ENCODE measurements around the gene CCDC150. TPM values are rescaled to one million over a fixed set of nuclear protein-coding genes. Genes with fewer than 3 reads are reported as not detected.
"Not testable (repeated sequence)": the region's sequence is repeated elsewhere in the genome, so short reads cannot be mapped to it uniquely, and the experiment has no call there.

The CCDC150 gene
- total and polyA plus RNA-seq, 2 donors from 2014 or later, result 2.3 to 7.3 TPM

- no peak for DNase-seq
- Histone ChIP-seq H3K36me3 (ENCODE audit: control insufficient read depth in 2 of 3, insufficient read depth in 3 of 3, low read length in 3 of 3) (no peaks in the 10 kb centered on the region), H3K4me1 (ENCODE audit: control insufficient read depth in 2 of 3, insufficient read depth in 2 of 3, low read depth in 1 of 3, low read length in 3 of 3) (no peaks in the 10 kb centered on the region), H3K4me3 (ENCODE audit: low read length in 3 of 3) (no peak overlapping the region), H3K27ac (ENCODE audit: low read depth in 2 of 2, low read length in 2 of 2) (no peak overlapping the region), H3K9me3 (ENCODE audit: control insufficient read depth in 2 of 3, insufficient read depth in 1 of 3, low read length in 3 of 3) (peaks cover 0 to 3% (median 0%) of the 10 kb centered on the region in 3 donors), H3K27me3 (ENCODE audit: control insufficient read depth, insufficient read depth, low read length) (no peaks in the 10 kb centered on the region), H3K9ac (ENCODE audit: low read length in 3 of 3) (no peak overlapping the region)
- no peak for FAIRE-seq
- no peak for TF ChIP-seq CTCF (IDR thresholded peaks at IDR 0.05; ENCODE audit: borderline replicate concordance, extremely low read depth, insufficient read depth)
- intact Hi-C loops (cut with DNase I), result no loop called here
These were observed 42.0 kb downstream of the CCDC150 start for GRCh38 chr2:196681510-196681909.

GRCh38 chr2:196685792-196686191, 46.3 kb downstream of the CCDC150 start:
- Histone ChIP-seq H3K36me3 (ENCODE audit: control insufficient read depth in 2 of 3, insufficient read depth in 3 of 3, low read length in 3 of 3) (no peaks in the 10 kb centered on the region), H3K4me3 (ENCODE audit: low read length in 3 of 3) (no peak overlapping the region), H3K27me3 (ENCODE audit: control insufficient read depth, insufficient read depth, low read length) (no peaks in the 10 kb centered on the region), H3K9ac (ENCODE audit: low read length in 3 of 3) (no peak overlapping the region), H3K9me3 (ENCODE audit: control insufficient read depth in 2 of 3, insufficient read depth in 1 of 3, low read length in 3 of 3) (peaks cover 0 to 3% (median 0%) of the 10 kb centered on the region in 3 donors), H3K4me1 (ENCODE audit: control insufficient read depth in 2 of 3, insufficient read depth in 2 of 3, low read depth in 1 of 3, low read length in 3 of 3) (no peaks in the 10 kb centered on the region), H3K27ac (ENCODE audit: low read depth in 2 of 2, low read length in 2 of 2) (no peak overlapping the region)
- no peak for TF ChIP-seq CTCF (IDR thresholded peaks at IDR 0.05; ENCODE audit: borderline replicate concordance, extremely low read depth, insufficient read depth)
- intact Hi-C loops (cut with DNase I), result no loop called here
- FAIRE-seq (no peak), DNase-seq (no peak)

GRCh38 chr2:196686737-196687136, 47.2 kb downstream of the CCDC150 start:
- H3K9ac ChIP-seq (ENCODE audit: low read length in 3 of 3); H3K27ac ChIP-seq (ENCODE audit: low read depth in 2 of 2, low read length in 2 of 2); H3K9me3 ChIP-seq (ENCODE audit: control insufficient read depth in 2 of 3, insufficient read depth in 1 of 3, low read length in 3 of 3); H3K4me1 ChIP-seq (ENCODE audit: control insufficient read depth in 2 of 3, insufficient read depth in 2 of 3, low read depth in 1 of 3, low read length in 3 of 3); H3K36me3 ChIP-seq (ENCODE audit: control insufficient read depth in 2 of 3, insufficient read depth in 3 of 3, low read length in 3 of 3); intact Hi-C loops (cut with DNase I); DNase-seq; FAIRE-seq; H3K4me3 ChIP-seq (ENCODE audit: low read length in 3 of 3); H3K27me3 ChIP-seq (ENCODE audit: control insufficient read depth, insufficient read depth, low read length): not testable (repeated sequence)

GRCh38 chr2:196696423-196697079, 57.0 kb downstream of the CCDC150 start:
- intact Hi-C loops (cut with DNase I), result no loop called here
- no peak for FAIRE-seq
- Histone ChIP-seq H3K27ac (ENCODE audit: low read depth in 2 of 2, low read length in 2 of 2) (no peak overlapping the region), H3K27me3 (ENCODE audit: control insufficient read depth, insufficient read depth, low read length) (no peaks in the 10 kb centered on the region), H3K4me3 (ENCODE audit: low read length in 3 of 3) (no peak overlapping the region), H3K4me1 (ENCODE audit: control insufficient read depth in 2 of 3, insufficient read depth in 2 of 3, low read depth in 1 of 3, low read length in 3 of 3) (no peaks in the 10 kb centered on the region), H3K9ac (ENCODE audit: low read length in 3 of 3) (no peak overlapping the region), H3K9me3 (ENCODE audit: control insufficient read depth in 2 of 3, insufficient read depth in 1 of 3, low read length in 3 of 3) (no peaks in the 10 kb centered on the region), H3K36me3 (ENCODE audit: control insufficient read depth in 2 of 3, insufficient read depth in 3 of 3, low read length in 3 of 3) (no peaks in the 10 kb centered on the region)
- DNase-seq, result no peak
- no peak for TF ChIP-seq CTCF (IDR thresholded peaks at IDR 0.05; ENCODE audit: borderline replicate concordance, extremely low read depth, insufficient read depth)

All from kidney (tissue), 14 donors.